K562 (cell line): ENCODE measurements around the gene DYRK1A. TPM values are rescaled to one million over a fixed set of nuclear protein-coding genes. Genes with fewer than 3 reads are reported as not detected.
A peak's percentile ranks its signal among the peaks of the same experiment; 100 is the strongest.

Experiments used
- BRF1 ChIP-seq: IDR thresholded peaks from 3 replicates; pipeline ENCODE4 v1.6.1; 2011; ENCODE audit warnings: borderline replicate concordance, mild to moderate bottlenecking; ENCODE audit not compliant: insufficient read length; ENCODE audit errors: extremely low read depth
- CBX8 ChIP-seq: fragments of 200-600 bp; sonication (generic); IDR thresholded peaks from 2 replicates; pipeline ENCODE4 v1.6.1; 2012; ENCODE audit warnings: borderline replicate concordance, mixed run types, low read depth, mild to moderate bottlenecking, moderate library complexity, mixed read lengths, low read length, control low read depth, inconsistent platforms; ENCODE audit not compliant: poor library complexity, severe bottlenecking; ENCODE audit errors: extremely low read depth
- CCAR2 ChIP-seq: fragments of 200-400 bp; formaldehyde crosslinking; IDR thresholded peaks from 2 replicates; pipeline ENCODE4 v1.6.1; 2017; ENCODE audit warnings: mild to moderate bottlenecking, low read depth, low read length
- CLOCK ChIP-seq: fragments of 250-450 bp; sonication (Bioruptor Pico); IDR thresholded peaks from 2 replicates; pipeline ENCODE4 v1.4.0; 2020; ENCODE audit warnings: mild to moderate bottlenecking, moderate library complexity, borderline replicate concordance
- CUX1 ChIP-seq: fragments of 200-800 bp; sonication (Bioruptor generic); IDR thresholded peaks from 2 replicates; pipeline ENCODE4 v1.6.1; 2016; ENCODE audit warnings: missing genetic modification characterization, missing compliant biosample characterization
- GTF2B ChIP-seq: IDR thresholded peaks from 2 replicates; pipeline ENCODE4 v1.6.1; 2011; ENCODE audit not compliant: insufficient read length; ENCODE audit errors: extremely low read depth
- KLF10 ChIP-seq: fragments of 250-450 bp; sonication (Bioruptor Pico); IDR thresholded peaks from 2 replicates; pipeline ENCODE4 v1.6.1; 2021; ENCODE audit warnings: matching md5 sums
- NCOA4 ChIP-seq: fragments of 450-650 bp; IDR thresholded peaks from 2 replicates; pipeline ENCODE4 v1.6.1; 2018; ENCODE audit warnings: mild to moderate bottlenecking; ENCODE audit not compliant: partially characterized antibody
- PHF21A ChIP-seq: fragments of 450-650 bp; IDR thresholded peaks from 2 replicates; pipeline ENCODE4 v1.6.1; 2017; ENCODE audit warnings: low read depth, borderline replicate concordance
- SRSF9 ChIP-seq: fragments of 200-400 bp; formaldehyde crosslinking; IDR thresholded peaks from 2 replicates; pipeline ENCODE4 v1.6.1; 2017; ENCODE audit warnings: low read depth, low read length, borderline replicate concordance
- ZNF175 ChIP-seq: fragments of 200-800 bp; sonication (Bioruptor generic); IDR thresholded peaks from 2 replicates; pipeline ENCODE4 v1.6.1; 2016; ENCODE audit warnings: low read depth, mild to moderate bottlenecking, missing genetic modification characterization, missing compliant biosample characterization
- ZNF217 ChIP-seq: sonication (generic); formaldehyde crosslinking; IDR thresholded peaks from 2 replicates; pipeline ENCODE4 v1.8.0; 2022; ENCODE audit warnings: mild to moderate bottlenecking, missing genetic modification reagents
- ZNF644 ChIP-seq: fragments of 200-800 bp; sonication (Bioruptor generic); IDR thresholded peaks from 2 replicates; pipeline ENCODE4 v1.6.1; 2016; ENCODE audit warnings: low read depth, missing genetic modification characterization, missing compliant biosample characterization
- polyA plus RNA-seq, 8 experiments: library from polyadenylated mRNA; depleted of rRNA in 4 of 8; stranded (reverse) in 5 of 8; unstranded in 3 of 8; fragments of >200 nt; fragmentation: Nextera tagmentation in 2 of 8; fragmentation: Illumina TruSeq in 1 of 8; extraction: Ambion mirVana in 2 of 8; extraction: Trizol in 1 of 8; gene quantifications; 2 replicates each; pipeline versions ENCODE4 v1.2.1 to v1.2.3, GENCODE V29; 2011 to 2014; ENCODE audit warnings: inconsistent platforms in 1 of 8, missing spikeins in 1 of 8
- total RNA-seq, 7 experiments: library from RNA; depleted of rRNA in 6 of 7; stranded (reverse); fragments of >200 nt in 6 of 7; fragmentation: Illumina TruSeq in 2 of 7; extraction: Trizol in 2 of 7; gene quantifications; 2 replicates each; pipeline versions ENCODE4 v1.2.1 to v1.2.3, GENCODE V29; 2011 to 2021; ENCODE audit warnings: low replicate concordance in 1 of 7
- TF ChIP-seq, protein P1 (sequence below): IDR thresholded peaks from 3 replicates; pipeline ENCODE4 v1.6.1; 2011; ENCODE audit warnings: borderline replicate concordance, mild to moderate bottlenecking, moderate library complexity; ENCODE audit not compliant: insufficient read length; ENCODE audit errors: extremely low read depth

Gene DYRK1A
- total and polyA plus RNA-seq, 9 of the 15 experiments (the other 6 are each of a cell fraction or from before 2014, with no cell fraction given) = 3.7 to 64.8 (median 42.3) TPM

DNA sequence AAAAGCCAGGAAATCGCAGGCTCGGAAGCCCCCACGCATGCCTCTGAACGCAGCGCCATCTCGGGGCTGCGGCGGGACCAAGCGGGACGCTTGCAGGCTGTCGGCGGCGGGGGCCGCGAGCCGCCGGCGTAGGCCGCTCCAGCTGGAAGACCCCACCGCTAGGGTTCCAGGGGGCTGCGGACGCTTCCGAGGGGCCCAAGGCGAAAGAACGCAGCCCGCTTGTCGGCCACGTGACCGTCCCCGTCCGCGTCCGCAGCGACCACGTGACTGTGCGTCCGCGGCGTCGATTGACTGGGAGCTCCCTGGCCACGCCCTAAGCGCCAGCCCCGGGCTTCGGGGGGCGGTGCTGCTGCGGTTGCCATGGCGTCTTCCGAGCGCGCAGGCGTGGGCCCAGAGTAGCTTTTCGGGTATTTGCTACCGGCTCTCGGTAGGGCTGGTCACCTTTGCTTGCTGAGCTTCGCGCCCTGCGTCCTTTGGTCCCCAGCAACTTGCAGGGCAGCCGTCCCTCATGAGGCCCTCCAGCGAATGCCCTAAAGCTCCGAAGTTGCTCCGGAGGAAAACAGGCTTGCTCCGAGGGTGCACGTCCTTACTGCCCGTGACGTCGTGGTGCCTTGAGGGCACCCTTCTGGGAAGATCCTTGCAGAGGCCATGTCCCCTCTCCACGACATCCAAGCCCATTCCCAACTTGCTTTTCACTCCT is 197.2 kb downstream of the DYRK1A start (continued):
- 0 out of 2 replicates have a peak, but pooled peaks have one; percentile 44 for TF ChIP-seq CUX1 (CRISPR knock-in tag)
- peak; percentile 32; the same call in 1 of the 2 replicates for TF ChIP-seq ZNF217 (CRISPR knock-in tag)
- TF ChIP-seq CLOCK (CRISPR knock-in tag) = peak; percentile 98
- TF ChIP-seq GTF2B = peak; percentile 59
- TF ChIP-seq SRSF9 = no peak
- TF ChIP-seq ZNF644 (tag) = no peak
- TF ChIP-seq, protein P1, sequence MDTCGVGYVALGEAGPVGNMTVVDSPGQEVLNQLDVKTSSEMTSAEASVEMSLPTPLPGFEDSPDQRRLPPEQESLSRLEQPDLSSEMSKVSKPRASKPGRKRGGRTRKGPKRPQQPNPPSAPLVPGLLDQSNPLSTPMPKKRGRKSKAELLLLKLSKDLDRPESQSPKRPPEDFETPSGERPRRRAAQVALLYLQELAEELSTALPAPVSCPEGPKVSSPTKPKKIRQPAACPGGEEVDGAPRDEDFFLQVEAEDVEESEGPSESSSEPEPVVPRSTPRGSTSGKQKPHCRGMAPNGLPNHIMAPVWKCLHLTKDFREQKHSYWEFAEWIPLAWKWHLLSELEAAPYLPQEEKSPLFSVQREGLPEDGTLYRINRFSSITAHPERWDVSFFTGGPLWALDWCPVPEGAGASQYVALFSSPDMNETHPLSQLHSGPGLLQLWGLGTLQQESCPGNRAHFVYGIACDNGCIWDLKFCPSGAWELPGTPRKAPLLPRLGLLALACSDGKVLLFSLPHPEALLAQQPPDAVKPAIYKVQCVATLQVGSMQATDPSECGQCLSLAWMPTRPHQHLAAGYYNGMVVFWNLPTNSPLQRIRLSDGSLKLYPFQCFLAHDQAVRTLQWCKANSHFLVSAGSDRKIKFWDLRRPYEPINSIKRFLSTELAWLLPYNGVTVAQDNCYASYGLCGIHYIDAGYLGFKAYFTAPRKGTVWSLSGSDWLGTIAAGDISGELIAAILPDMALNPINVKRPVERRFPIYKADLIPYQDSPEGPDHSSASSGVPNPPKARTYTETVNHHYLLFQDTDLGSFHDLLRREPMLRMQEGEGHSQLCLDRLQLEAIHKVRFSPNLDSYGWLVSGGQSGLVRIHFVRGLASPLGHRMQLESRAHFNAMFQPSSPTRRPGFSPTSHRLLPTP = no peak
- no peak for TF ChIP-seq BRF1
- no peak for TF ChIP-seq CCAR2
- TF ChIP-seq NCOA4 = no peak
- 0 out of 2 replicates have a peak, but pooled peaks have one; percentile 13 for TF ChIP-seq PHF21A
- no peak for TF ChIP-seq KLF10
- peak; percentile 84 for TF ChIP-seq ZNF175 (CRISPR knock-in tag)
- TF ChIP-seq CBX8 = no peak
